H1 (cell line): ENCODE data around the gene EML4. TPM values are rescaled to one million over a fixed set of nuclear protein-coding genes. Genes with fewer than 3 reads are reported as not detected.

ENCODE experiments used
- CTCF ChIA-PET: fragments of 300-600 bp; sonication (Branson Sonifier 250); formaldehyde crosslinking; loops from one replicate; lab custom pipeline; 2021; ENCODE audit not compliant: partially characterized antibody; lab: Charles Lee
- POLR2A ChIA-PET: fragments of 300-600 bp; sonication (Branson Sonifier 250); formaldehyde crosslinking; loops from one replicate; lab custom pipeline; 2021; ENCODE audit warnings: inconsistent platforms; ENCODE audit not compliant: partially characterized antibody; lab: Charles Lee
- DNase-seq, 2 experiments: peaks; one replicate each; pipeline versions ENCODE4 v3.0.0 to v3.0.0-alpha.2; 2010 to 2022; ENCODE audit warnings: low spot score in 2 of 2, low read depth in 1 of 2, mixed read lengths in 1 of 2
- FAIRE-seq: peaks from 2 replicates; lab custom pipeline; 2011; peaks lifted over from hg19 to GRCh38; lab: Jason Lieb, UNC
- H2AFZ ChIP-seq: 2 replicates; pipeline ENCODE4 v1.8.1; 2012; ENCODE audit warnings: low read length, inconsistent platforms
- H2AK5ac ChIP-seq: 2 replicates; pipeline ENCODE4 v1.6.1; 2013; ENCODE audit warnings: low read depth, low read length
- H2BK120ac ChIP-seq: replicated peaks from 2 replicates; pipeline ENCODE3; 2013; ENCODE audit warnings: low read depth, low read length, inconsistent platforms
- H2BK12ac ChIP-seq: 2 replicates; pipeline ENCODE4 v1.6.1; 2013; ENCODE audit warnings: low read depth, low read length
- H2BK15ac ChIP-seq: 2 replicates; pipeline ENCODE4 v1.6.1; 2013; ENCODE audit warnings: low read length
- H2BK20ac ChIP-seq: 2 replicates; pipeline ENCODE4 v1.6.1; 2013; ENCODE audit warnings: low read length
- H2BK5ac ChIP-seq: 2 replicates; pipeline ENCODE4 v1.6.1; 2013; ENCODE audit warnings: low read depth, low read length
- H3K14ac ChIP-seq: 2 replicates; pipeline ENCODE4 v1.6.1; 2013; ENCODE audit warnings: inconsistent platforms; ENCODE audit not compliant: insufficient read length
- H3K18ac ChIP-seq: 2 replicates; pipeline ENCODE4 v1.6.1; 2013; ENCODE audit warnings: low read length; ENCODE audit errors: extremely low read depth
- H3K23ac ChIP-seq: 2 replicates; pipeline ENCODE4 v1.6.1; 2013; ENCODE audit warnings: inconsistent platforms; ENCODE audit not compliant: insufficient read length
- H3K23me2 ChIP-seq: 2 replicates; pipeline ENCODE4 v1.6.1; 2013; ENCODE audit warnings: low read depth, low read length
- H3K27ac ChIP-seq: 2 replicates; pipeline ENCODE4 v1.6.1; 2011; ENCODE audit warnings: low read depth, low read length, inconsistent platforms
- H3K27me3 ChIP-seq, 4 experiments: replicated peaks in 1 of 4; 1 replicate in 1 of 4; 2 replicates in 3 of 4; pipeline versions ENCODE4 v1.6.1 to v1.8.1; 2011 to 2013; ENCODE audit warnings: low read length in 3 of 4, mild to moderate bottlenecking in 3 of 4, inconsistent platforms in 2 of 4, mixed read lengths in 2 of 4, moderate library complexity in 1 of 4; ENCODE audit not compliant: control insufficient read depth in 3 of 4, insufficient read depth in 3 of 4; ENCODE audit errors: extremely low read depth in 1 of 4
- H3K36me3 ChIP-seq, 4 experiments: 2 replicates each; pipeline versions ENCODE4 v1.6.1 to v1.8.1; 2011 to 2013; ENCODE audit warnings: mild to moderate bottlenecking in 4 of 4, low read length in 3 of 4, moderate library complexity in 2 of 4, control low read depth in 1 of 4, inconsistent platforms in 1 of 4; ENCODE audit not compliant: insufficient read depth in 4 of 4, control insufficient read depth in 2 of 4
- H3K4ac ChIP-seq: replicated peaks from 2 replicates; pipeline ENCODE3; 2013; ENCODE audit warnings: low read length, low read depth, mixed read lengths, inconsistent platforms; ENCODE audit not compliant: insufficient read length
- H3K4me1 ChIP-seq, 4 experiments: replicated peaks in 1 of 4; 1 replicate in 1 of 4; 2 replicates in 3 of 4; pipeline versions ENCODE4 v1.6.1 to v1.8.1; 2011 to 2013; ENCODE audit warnings: low read length in 3 of 4, inconsistent platforms in 2 of 4, mixed read lengths in 1 of 4; ENCODE audit not compliant: insufficient read depth in 4 of 4, control insufficient read depth in 3 of 4
- H3K4me2 ChIP-seq, 2 experiments: 2 replicates each; pipeline versions ENCODE4 v1.6.1 to v1.8.1; 2011 to 2013; ENCODE audit warnings: low read depth in 2 of 2, low read length in 2 of 2, control low read depth in 1 of 2, inconsistent platforms in 1 of 2, mild to moderate bottlenecking in 1 of 2; ENCODE audit not compliant: insufficient read depth in 1 of 2
- H3K4me3 ChIP-seq, 4 experiments: fragments of 200-600, 300-600 bp in 1 of 4; sonication (generic), shearing (Covaris generic), sonication (Bioruptor Twin) in 1 of 4; 2 replicates each; pipeline versions ENCODE4 v1.5.1 to v1.8.1; 2011 to 2016; ENCODE audit warnings: low read length in 4 of 4, low read depth in 3 of 4, control low read depth in 2 of 4, inconsistent platforms in 2 of 4, mild to moderate bottlenecking in 2 of 4, mixed read lengths in 1 of 4, moderate library complexity in 1 of 4; ENCODE audit not compliant: insufficient read depth in 2 of 4; ENCODE audit errors: extremely low read depth in 1 of 4
- H3K56ac ChIP-seq: replicated peaks from 2 replicates; pipeline ENCODE3; 2013; ENCODE audit warnings: low read depth, mild to moderate bottlenecking, mixed read lengths, low read length, inconsistent platforms; ENCODE audit not compliant: insufficient read length
- H3K79me1 ChIP-seq: 2 replicates; pipeline ENCODE4 v1.6.1; 2013; ENCODE audit warnings: low read depth, low read length, control low read depth
- H3K79me2 ChIP-seq, 2 experiments: 2 replicates each; pipeline versions ENCODE4 v1.6.1 to v1.8.1; 2012 to 2013; ENCODE audit warnings: low read length in 2 of 2, mild to moderate bottlenecking in 2 of 2, inconsistent platforms in 1 of 2; ENCODE audit not compliant: insufficient read depth in 2 of 2, control insufficient read depth in 1 of 2
- H3K9ac ChIP-seq, 4 experiments: replicated peaks in 1 of 4; 1 replicate in 1 of 4; 2 replicates in 3 of 4; pipeline versions ENCODE4 v1.6.1 to v1.8.1; 2011 to 2013; ENCODE audit warnings: low read depth in 3 of 4, low read length in 3 of 4, control low read depth in 2 of 4, mild to moderate bottlenecking in 2 of 4, moderate library complexity in 2 of 4, inconsistent platforms in 1 of 4; ENCODE audit errors: extremely low read depth in 1 of 4
- H3K9me3 ChIP-seq, 2 experiments: 2 replicates each; pipeline versions ENCODE4 v1.6.1 to v1.8.1; 2012 to 2013; ENCODE audit warnings: mild to moderate bottlenecking in 2 of 2, moderate library complexity in 2 of 2, control low read depth in 1 of 2, inconsistent platforms in 1 of 2, low read depth in 1 of 2, low read length in 1 of 2, mixed read lengths in 1 of 2; ENCODE audit not compliant: insufficient read depth in 2 of 2
- H4K20me1 ChIP-seq, 2 experiments: replicated peaks in 1 of 2; 2 replicates each; pipeline versions ENCODE3 to v1.8.1; 2011 to 2013; ENCODE audit warnings: inconsistent platforms in 2 of 2, low read length in 2 of 2, mild to moderate bottlenecking in 1 of 2; ENCODE audit not compliant: insufficient read depth in 2 of 2, control insufficient read depth in 1 of 2
- H4K5ac ChIP-seq: 2 replicates; pipeline ENCODE4 v1.6.1; 2013; ENCODE audit warnings: low read length, low read depth, mixed read lengths, inconsistent platforms; ENCODE audit not compliant: insufficient read length
- H4K8ac ChIP-seq: 2 replicates; pipeline ENCODE4 v1.8.0; 2013; ENCODE audit warnings: mild to moderate bottlenecking, moderate library complexity, low read length, inconsistent platforms; ENCODE audit not compliant: insufficient read depth; ENCODE audit errors: extremely low read depth
- H4K91ac ChIP-seq: replicated peaks from 2 replicates; pipeline ENCODE3; 2013; ENCODE audit warnings: low read length, mixed read lengths, inconsistent platforms; ENCODE audit not compliant: insufficient read length
- ATF2 ChIP-seq: IDR thresholded peaks from 2 replicates; pipeline ENCODE4 v1.6.1; 2012; ENCODE audit warnings: low read length, inconsistent platforms
- ATF3 ChIP-seq: IDR thresholded peaks from 2 replicates; pipeline ENCODE4 v1.6.1; 2011; ENCODE audit warnings: low read depth, mild to moderate bottlenecking, low read length; ENCODE audit not compliant: insufficient read depth
- CHD1 ChIP-seq: IDR thresholded peaks from 2 replicates; pipeline ENCODE4 v1.6.1; 2012; ENCODE audit warnings: low read depth, low read length, improper control_type of control experiment
- CREB1 ChIP-seq: IDR thresholded peaks from 2 replicates; pipeline ENCODE4 v1.6.1; 2012; ENCODE audit warnings: inconsistent platforms
- FOSL1 ChIP-seq: IDR thresholded peaks from 2 replicates; pipeline ENCODE4 v1.6.1; 2011; ENCODE audit warnings: mild to moderate bottlenecking, low read depth, low read length, moderate library complexity; ENCODE audit not compliant: insufficient read depth
- KDM1A ChIP-seq: fragments of 200-600, 300-600 bp; sonication (generic); IDR thresholded peaks from 2 replicates; pipeline ENCODE4 v1.7.1; 2016; ENCODE audit warnings: mild to moderate bottlenecking, low read length, borderline replicate concordance
- KDM4A ChIP-seq: IDR thresholded peaks from one replicate; pipeline ENCODE4 v1.7.1; 2012; ENCODE audit warnings: low read depth, mild to moderate bottlenecking, moderate library complexity, low read length, inconsistent platforms; ENCODE audit not compliant: severe bottlenecking
- SAP30 ChIP-seq: fragments of 300-600 bp; sonication (generic); IDR thresholded peaks from 2 replicates; pipeline ENCODE4 v1.7.1; 2012; ENCODE audit warnings: low read length, moderate library complexity, mild to moderate bottlenecking, inconsistent platforms; ENCODE audit not compliant: insufficient read depth, insufficient replicate concordance
- TAF1 ChIP-seq: IDR thresholded peaks from 2 replicates; pipeline ENCODE4 v1.6.1; 2011; ENCODE audit warnings: mild to moderate bottlenecking, low read depth, low read length
- TCF12 ChIP-seq: IDR thresholded peaks from 2 replicates; pipeline ENCODE4 v1.6.1; 2011; ENCODE audit warnings: low read depth, mild to moderate bottlenecking, low read length
- WGBS, 2 experiments: shearing (Covaris generic) in 1 of 2; methylation state at CpG; one replicate each; pipeline versions ENCODE4 v1.1.6 to v1.1.7; 2013 to 2015; ENCODE audit warnings: low lambda C conversion rate in 2 of 2, mixed read lengths in 2 of 2, inconsistent platforms in 1 of 2, low coverage in 1 of 2, missing lambda C conversion rate in 1 of 2; ENCODE audit not compliant: insufficient replicate concordance in 2 of 2, insufficient coverage in 1 of 2, insufficient read length in 1 of 2; ENCODE audit errors: extremely low coverage in 1 of 2, missing lambda C conversion rate in 1 of 2; 5-methylcytosine and 5-hydroxymethylcytosine counted together
- polyA plus RNA-seq, 7 experiments: library from polyadenylated mRNA; depleted of rRNA in 3 of 7; stranded (reverse) in 5 of 7; unstranded in 2 of 7; fragments of >200 nt in 5 of 7; fragments of 200-250 nt in 2 of 7; gene quantifications; 1 replicate in 5 of 7; 2 replicates in 1 of 7; 4 replicates in 1 of 7; pipeline versions ENCODE4 v1.2.1 to v1.2.3, GENCODE V29; 2011 to 2013; ENCODE audit warnings: missing spikeins in 2 of 7, mixed read lengths in 2 of 7
- total RNA-seq: library from RNA; stranded (reverse); fragmentation: NEBNext Ultra II Directional; extraction: Animal tissue kit (Norgen Biotek cat#: 25700); gene quantifications from 2 replicates; pipeline ENCODE4 v1.2.1, GENCODE V29; 2021

Gene EML4
- total and polyA plus RNA-seq, 2 of the 8 experiments (the other 6 are each of a cell fraction or from before 2014, with no cell fraction given): 50.1 to 104 TPM

- Histone ChIP-seq H2AFZ (no peak overlapping the region), H2AK5ac (no peak overlapping the region), H3K56ac (no peak overlapping the region), H2BK5ac (no peak overlapping the region), H4K20me1 (peaks cover 7% of the 10 kb centered on the region in 2 experiments), H2BK120ac (no peak overlapping the region), H3K9me3 (no peaks in the 10 kb centered on the region), H2BK20ac (no peak overlapping the region), H4K91ac (no peak overlapping the region), H3K18ac (no peak overlapping the region), H3K27me3 (no peaks in the 10 kb centered on the region), H3K4me2 (no peak overlapping the region), H4K8ac (0 out of 2 replicates have a peak overlapping the region, but pooled peaks have one; percentile 60), H3K79me2 (peaks cover 0 to 28% of the 10 kb centered on the region in 2 experiments; a peak in 2 of 4 replicates), H2BK15ac (no peak overlapping the region), H3K79me1 (peaks cover 20% of the 10 kb centered on the region), H3K4me3 (no peak overlapping the region), H3K36me3 (no peaks in the 10 kb centered on the region; a peak in 2 of 8 replicates), H2BK12ac (no peak overlapping the region), H3K4me1 (peaks cover 0 to 6% (median 0%) of the 10 kb centered on the region in 4 experiments; a peak in 1 of 7 replicates), H3K4ac (no peak overlapping the region), H4K5ac (no peak overlapping the region), H3K23ac (no peak overlapping the region), H3K27ac (no peak overlapping the region), H3K14ac (no peak overlapping the region), H3K23me2 (no peaks in the 10 kb centered on the region), H3K9ac (no peak overlapping the region)
- ChIA-PET POLR2A (interaction anchor here (0.6 to 0.8 kb wide), 2 partner anchors 10 to 76 kb away, joined by 3 read pairs; no protein-coding TSS in a partner anchor), CTCF (interaction anchor here (1.0 to 1.3 kb wide), 3 partner anchors 12 to 67 kb away, joined by 3 to 4 read pairs (median 3); no protein-coding TSS in a partner anchor)
- WGBS, 2 experiments: 84% methylated on average over 10 of the region's 10 CpGs; no CpG with 5 or more reads in 1 of the 2 experiments
- FAIRE-seq (no peak), DNase-seq (no peak)
- TF ChIP-seq SAP30 (no peak), KDM1A (no peak), CHD1 (no peak), TCF12 (no peak), TAF1 (no peak), FOSL1 (no peak), KDM4A (no peak), ATF3 (no peak), CREB1 (no peak), ATF2 (no peak)
Measured at GRCh38 chr2:42340938-42341636, 171.9 kb downstream of the EML4 start.
